Stimulated activated CD4-positive, alpha-beta T cell treated with anti-CD3 and anti-CD28 coated beads, Interleukin-12 subunit alpha, Interleukin-12 subunit beta, amount 100 ng/mL, for 48 hours (primary cell): ENCODE measurements around the gene PINLYP.
"Not testable (repeated sequence)": the region's sequence is repeated elsewhere in the genome, so short reads cannot be mapped to it uniquely, and the experiment has no call there.

Source experiments
- DNase-seq, 3 donors: peaks; one replicate each; pipeline ENCODE4 v3.0.0-alpha.2; 2020; ENCODE audit warnings: low read depth in 2 of 3, low spot score in 1 of 3

PINLYP gene

GRCh38 chr19:43600326-43600725 lies 24.7 kb downstream of the PINLYP start:
- DNase-seq = not testable (repeated sequence)

DNA sequence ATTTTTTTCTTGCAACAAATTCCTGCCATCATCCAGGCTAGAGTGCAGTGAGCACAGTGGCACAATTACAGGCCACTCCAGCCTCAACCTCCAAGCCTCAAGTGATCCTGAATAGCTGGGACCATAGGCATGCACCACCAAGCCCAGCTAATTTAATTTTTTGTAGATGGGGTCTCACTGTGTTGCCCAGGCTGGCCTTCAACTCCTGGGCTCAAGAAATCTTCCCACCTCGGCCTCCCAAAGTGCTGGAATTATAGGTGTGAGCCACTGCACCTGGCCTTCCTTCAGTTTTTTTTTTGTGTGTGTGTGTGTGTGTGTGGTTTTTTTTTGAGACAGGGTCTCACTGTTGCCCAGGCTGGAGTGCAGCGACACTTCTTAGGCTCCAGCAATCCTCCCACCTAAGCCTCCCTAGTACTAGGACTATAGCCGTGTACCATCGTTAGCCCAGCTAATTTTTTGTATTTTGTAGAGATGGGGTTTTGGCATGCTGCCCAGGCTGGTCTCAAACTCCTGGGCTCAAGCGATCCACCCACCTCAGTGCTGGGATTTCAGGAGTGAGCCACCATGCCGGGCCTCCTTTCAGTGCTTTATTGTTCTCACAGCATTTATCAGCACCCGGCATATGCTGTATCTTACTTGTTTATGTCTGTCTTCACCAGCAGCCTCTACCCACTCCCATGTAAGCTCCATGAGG lies 30.4 kb downstream of the PINLYP start:
- DNase-seq = no peak

- DNase-seq = no peak
These were observed 31.1 kb downstream of the PINLYP start for GRCh38 chr19:43606569-43607229.

GRCh38 chr19:43607238-43608205 lies 31.9 kb downstream of the PINLYP start:
- DNase-seq = no peak

- DNase-seq = no peak
These were observed 34.3 kb downstream of the PINLYP start for GRCh38 chr19:43609872-43610271.

- no peak for DNase-seq
These were observed 34.9 kb downstream of the PINLYP start for GRCh38 chr19:43610493-43610892.

- DNase-seq = no peak
These were observed 36.2 kb downstream of the PINLYP start, which contains the start of gene SRRM5 for GRCh38 chr19:43611788-43612187. SRRM5 (plus strand) TSS chr19:43612088; CDS start chr19:43612122, 34 bp downstream.

DNA sequence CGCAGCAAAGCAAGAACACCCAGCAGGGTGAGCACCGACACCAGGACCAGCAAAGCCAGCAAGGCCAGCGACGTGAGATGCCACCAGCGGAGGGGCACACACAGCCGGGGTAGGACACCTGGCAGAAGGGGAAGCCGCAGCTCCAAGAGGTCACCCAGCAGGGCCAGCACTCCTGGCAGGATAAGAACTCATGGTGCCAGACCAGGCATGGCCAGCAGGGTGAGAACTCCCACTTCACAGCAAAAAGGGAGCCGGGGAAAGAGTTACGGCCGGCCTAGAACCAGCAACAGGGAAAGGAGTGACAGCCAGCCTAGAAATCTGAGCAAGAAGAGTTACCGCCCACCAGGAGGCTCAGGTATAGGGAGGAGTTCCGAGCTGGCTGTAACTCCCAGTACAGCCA lies 36.8 kb downstream of the PINLYP start:
- no peak for DNase-seq

DNA sequence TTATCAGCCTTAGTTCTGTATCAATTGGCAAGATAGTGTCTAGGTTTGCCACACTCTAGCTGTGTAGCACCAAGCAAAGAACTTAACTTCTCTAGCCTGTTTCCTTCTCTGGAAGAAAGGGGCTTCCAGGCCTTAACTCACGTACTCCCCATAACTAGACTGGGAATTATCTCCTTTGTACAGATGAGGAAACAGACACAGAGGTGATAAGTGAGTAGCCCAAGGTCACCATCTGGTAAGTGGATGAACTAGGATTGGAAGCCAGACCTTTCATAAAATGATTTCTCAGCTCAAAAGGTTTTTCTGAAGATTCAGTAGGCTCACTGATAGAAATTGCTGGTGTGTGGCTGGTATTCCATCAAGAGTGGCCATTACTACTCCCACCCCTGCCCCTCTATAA lies 40.7 kb downstream of the PINLYP start:
- DNase-seq = no peak

GRCh38 chr19:43616954-43617353 lies 41.4 kb downstream of the PINLYP start:
- no peak for DNase-seq

GRCh38 chr19:43618921-43619261 lies 43.3 kb downstream of the PINLYP start:
- DNase-seq = peak; percentile 39 to 52 (median 46)

GRCh38 chr19:43619262-43620060 lies 43.9 kb downstream of the PINLYP start, which contains the start of gene ZNF428:
ZNF428 (minus strand) TSS chr19:43619629; CDS start chr19:43614304, 5,325 bp downstream.
- peak; percentile 69 to 84 (median 81) for DNase-seq

DNA sequence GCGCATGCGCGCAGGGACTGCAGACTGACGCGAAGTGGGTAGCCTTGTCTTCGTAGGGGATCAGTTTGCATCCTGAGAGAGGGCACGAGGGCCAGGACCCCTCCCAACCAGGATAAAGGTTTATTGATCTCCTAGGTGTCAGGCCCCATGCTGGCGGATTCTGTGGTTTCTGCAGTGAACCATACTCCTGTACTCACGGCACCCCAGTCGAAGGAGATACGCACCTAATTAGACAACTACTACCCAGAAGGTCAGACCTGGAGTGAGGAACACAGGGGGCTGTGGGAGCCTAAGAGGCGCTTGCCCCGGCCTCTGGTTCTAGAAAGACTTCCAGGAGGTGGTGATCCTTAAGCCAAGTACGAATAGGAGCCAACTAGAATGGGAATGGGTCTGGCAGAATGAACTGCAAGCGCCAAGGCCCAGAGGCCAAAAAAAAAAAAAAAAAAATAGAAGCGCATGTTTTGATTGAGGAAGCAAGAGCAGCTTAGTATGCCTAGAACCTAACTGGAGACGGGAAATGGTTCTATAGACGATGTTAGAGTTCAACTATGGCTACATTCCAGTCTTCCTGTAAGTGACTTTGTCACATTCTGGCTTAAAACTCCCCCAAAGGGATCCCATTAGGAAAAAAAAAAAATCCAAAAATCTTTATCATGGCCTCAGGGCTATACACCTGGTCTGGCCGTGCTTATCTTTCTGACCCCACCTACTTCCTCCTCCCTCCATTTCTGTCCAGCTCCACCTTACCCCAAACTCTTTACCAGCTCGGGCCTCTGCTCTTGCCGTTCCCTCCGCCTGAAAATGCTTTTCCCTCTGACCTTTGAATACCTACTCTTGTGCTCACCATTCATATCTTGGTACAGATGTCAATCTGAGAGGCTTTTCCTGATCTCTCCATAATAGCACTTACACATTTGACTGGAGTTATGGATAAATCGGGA lies 44.7 kb downstream of the PINLYP start:
- DNase-seq = no peak

GRCh38 chr19:43622070-43622469 lies 46.5 kb downstream of the PINLYP start:
- no peak for DNase-seq

DNA sequence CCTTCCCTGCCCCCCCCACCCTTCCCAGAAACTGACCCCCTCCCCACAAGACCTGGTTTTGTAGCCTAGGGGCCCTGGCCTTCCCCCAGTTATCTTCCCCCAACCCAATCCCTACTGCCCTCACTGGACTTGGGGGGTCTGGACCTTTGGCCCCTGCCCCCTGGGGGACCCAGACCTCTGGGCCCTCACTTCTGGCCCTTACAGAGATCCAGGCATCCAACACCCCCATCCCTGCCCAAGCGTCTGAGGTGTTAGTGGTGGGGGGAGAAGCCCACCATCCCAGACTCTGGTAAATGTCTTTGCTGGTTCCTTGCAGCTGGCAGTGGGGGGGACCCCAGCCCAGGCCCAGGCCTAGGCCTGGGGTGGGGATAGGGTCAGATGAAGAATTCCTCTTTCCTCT lies 47.4 kb downstream of the PINLYP start:
- no peak for DNase-seq

DNA sequence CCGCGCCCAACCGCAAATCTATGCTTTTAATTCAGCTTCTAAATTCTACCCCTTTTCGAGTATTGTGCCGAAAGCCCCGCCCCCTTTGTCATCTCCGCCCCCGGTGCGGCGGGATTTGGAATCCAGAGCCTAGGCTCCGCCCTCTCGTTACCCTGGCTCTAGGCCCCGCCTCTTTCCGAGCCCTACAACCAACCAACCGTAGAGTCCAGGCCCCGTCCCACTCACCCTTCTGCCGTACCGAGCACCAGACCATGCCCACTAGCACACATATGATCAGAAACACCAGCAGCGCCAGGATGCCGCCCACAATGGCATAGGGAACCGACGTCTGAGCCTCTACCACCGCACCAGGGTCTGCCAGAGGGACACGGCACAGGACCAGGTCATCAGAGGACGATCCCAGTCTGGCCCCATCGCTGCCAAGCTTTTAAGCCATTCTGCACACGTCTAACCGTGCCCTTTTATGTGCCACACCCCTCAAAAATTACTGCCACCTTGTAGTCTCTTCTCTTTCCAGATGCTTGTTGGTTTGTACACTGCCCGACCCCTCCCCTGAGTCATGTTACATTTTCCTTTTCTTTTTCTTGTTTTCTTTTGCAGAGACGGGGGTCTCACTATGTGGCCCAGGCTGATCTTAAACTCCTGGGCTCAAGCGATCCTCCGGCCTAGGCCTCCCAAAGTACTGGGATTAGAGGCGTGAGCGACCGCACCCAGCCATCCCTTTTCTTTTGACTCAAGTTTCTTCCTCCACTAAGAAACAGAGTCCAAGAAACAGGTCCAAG lies 48.5 kb downstream of the PINLYP start:
- DNase-seq = no peak

- peak; percentile 78 to 84 (median 81) for DNase-seq
These were observed 49.3 kb downstream of the PINLYP start for GRCh38 chr19:43624933-43625332.

- DNase-seq = no peak
These were observed 50.4 kb downstream of the PINLYP start for GRCh38 chr19:43625918-43626579.
